ACHN (cell line): ENCODE data around the gene DLG2.
"Not testable (repeated sequence)": the region's sequence is repeated elsewhere in the genome, so short reads cannot be mapped to it uniquely, and the experiment has no call there.

ENCODE experiments used
- DNase-seq: peaks from one replicate; pipeline ENCODE4 v3.0.0-alpha.2; 2015
- in situ Hi-C: cut with HindIII; loops from 2 replicates; pipeline ENCODE4 v1.10.0; 2017; ENCODE audit warnings: low sequenced_read_pairs, low pct_ligation_motif_present, low pct_unique_long_range_greater_than_20kb

DLG2 gene

DNA sequence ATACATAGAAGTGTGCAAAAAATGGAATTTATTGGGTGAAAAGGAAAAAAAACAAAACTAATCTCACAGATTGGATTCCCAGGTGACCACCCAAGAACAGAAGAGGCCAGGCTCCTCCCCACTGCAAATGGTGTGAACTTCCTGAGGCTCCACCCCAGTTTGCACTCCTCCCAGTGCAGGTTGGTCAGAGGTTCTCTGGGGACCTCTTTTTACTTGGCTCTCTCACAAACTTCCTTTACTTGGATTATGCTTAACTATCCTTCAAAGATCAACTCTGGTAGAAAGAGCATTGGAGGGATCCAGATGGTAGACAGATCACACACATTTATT, 2202.0 kb downstream of the DLG2 start:
- in situ Hi-C loops: no loop called here
- no peak for DNase-seq

- no peak for DNase-seq
- in situ Hi-C loops: no loop called here
These were observed 2202.6 kb downstream of the DLG2 start for GRCh38 chr11:83424376-83425136.

GRCh38 chr11:83422641-83423040, 2204.5 kb downstream of the DLG2 start:
- in situ Hi-C loops, DNase-seq: not testable (repeated sequence)

- no peak for DNase-seq
- in situ Hi-C loops: no loop called here
These were observed 2216.3 kb downstream of the DLG2 start for GRCh38 chr11:83410605-83411565.

- in situ Hi-C loops: no loop called here
- no peak for DNase-seq
These were observed 2217.3 kb downstream of the DLG2 start for GRCh38 chr11:83409891-83410290.

DNA sequence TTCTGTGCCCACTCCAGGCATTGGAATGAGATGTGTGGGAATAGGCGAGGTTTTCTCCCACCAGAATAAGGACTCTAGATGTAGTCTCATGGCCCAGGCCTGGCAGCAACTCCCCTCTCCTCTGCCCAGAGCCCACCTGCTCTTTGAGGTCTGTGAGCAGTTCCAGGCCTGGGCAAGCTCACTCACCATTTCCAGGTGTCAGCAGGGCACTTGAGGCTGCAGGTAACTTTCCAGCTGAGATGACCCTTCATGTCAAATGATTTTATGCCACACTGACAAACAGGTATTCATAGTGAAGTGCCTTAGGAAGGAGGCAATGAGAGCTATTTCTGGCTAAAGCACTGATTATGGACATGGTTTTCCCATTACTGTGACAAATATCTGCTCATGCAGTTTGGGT, 2217.7 kb downstream of the DLG2 start:
- in situ Hi-C loops: no loop called here
- no peak for DNase-seq

- DNase-seq: no peak
- in situ Hi-C loops: no loop called here
These were observed 2218.2 kb downstream of the DLG2 start for GRCh38 chr11:83408946-83409345.
